Kidney (tissue), 14 donors: Measurements from ENCODE around the gene MYBBP1A. TPM values are rescaled to one million over a fixed set of nuclear protein-coding genes. Genes with fewer than 3 reads are reported as not detected.

Experiments
- DNase-seq, 5 donors: peaks; one replicate each; pipeline ENCODE4 v3.0.0-alpha.2; 2013 to 2020
- FAIRE-seq: peaks from 2 replicates; lab custom pipeline; 2012; peaks lifted over from hg19 to GRCh38; lab: Jason Lieb, UNC
- H3K27ac ChIP-seq, 2 donors: one replicate each; pipeline ENCODE4 v1.7.0; 2013; ENCODE audit warnings: low read depth in 2 of 2, low read length in 2 of 2, inconsistent platforms in 1 of 2
- H3K27me3 ChIP-seq: one replicate; pipeline ENCODE4 v1.7.1; 2013; ENCODE audit warnings: low read length, inconsistent platforms; ENCODE audit not compliant: control insufficient read depth, insufficient read depth
- H3K36me3 ChIP-seq, 3 donors: one replicate each; pipeline versions ENCODE4 v1.7.0 to v1.7.1; 2013; ENCODE audit warnings: low read length in 3 of 3, control low read depth in 1 of 3, inconsistent platforms in 1 of 3; ENCODE audit not compliant: insufficient read depth in 3 of 3, control insufficient read depth in 2 of 3
- H3K4me1 ChIP-seq, 3 donors: one replicate each; pipeline versions ENCODE4 v1.7.0 to v1.7.1; 2013; ENCODE audit warnings: low read length in 3 of 3, inconsistent platforms in 1 of 3, low read depth in 1 of 3; ENCODE audit not compliant: control insufficient read depth in 2 of 3, insufficient read depth in 2 of 3
- H3K4me3 ChIP-seq, 3 donors: one replicate each; pipeline versions ENCODE4 v1.7.0 to v1.8.1; 2013; ENCODE audit warnings: low read length in 3 of 3, control low read depth in 1 of 3, inconsistent platforms in 1 of 3
- H3K9ac ChIP-seq, 3 donors: one replicate each; pipeline versions ENCODE4 v1.7.0 to v1.7.1; 2013; ENCODE audit warnings: low read length in 3 of 3, control low read depth in 1 of 3, inconsistent platforms in 1 of 3
- H3K9me3 ChIP-seq, 3 donors: one replicate each; pipeline versions ENCODE4 v1.7.0 to v1.7.1; 2013; ENCODE audit warnings: low read length in 3 of 3, control low read depth in 1 of 3, inconsistent platforms in 1 of 3; ENCODE audit not compliant: control insufficient read depth in 2 of 3, insufficient read depth in 1 of 3
- intact Hi-C: fragments of 100-400 bp; cut with DNase I; formaldehyde crosslinking; loops from one replicate; pipeline ENCODE4 v1.11.1; 2022
- polyA plus RNA-seq: library from polyadenylated mRNA; stranded (reverse); fragments of 350-450 nt; fragmentation: Illumina TruSeq; extraction: RNeasy Lipid Tissue Mini Kit (QIAGEN cat#74804); gene quantifications from one replicate; pipeline ENCODE4 v1.2.3, GENCODE V29; 2014; ENCODE audit warnings: low read depth, low replicate concordance; ENCODE audit not compliant: insufficient read depth
- total RNA-seq: library from RNA; stranded (reverse); fragmentation: NEBNext Ultra II Directional; extraction: Animal tissue kit (Norgen Biotek cat#: 25700); gene quantifications from one replicate; pipeline ENCODE4 v1.2.1, GENCODE V29; 2021
- TF ChIP-seq, protein P1 (sequence below): IDR thresholded peaks from 3 replicates; pipeline ENCODE4 v1.5.1; 2012; ENCODE audit warnings: mild to moderate bottlenecking, moderate library complexity, borderline replicate concordance; ENCODE audit not compliant: insufficient read depth; ENCODE audit errors: extremely low read depth
- donor health status: control.
- donor health status: control.
- donor health status: control.
- donor health status: control.
- donor health status: control.
- donor health status: DM: yes; HTN: yes; CAD: no.
- donor health status: Normal renal cell carcinoma (clear cell type).

Gene MYBBP1A
- total and polyA plus RNA-seq, 2 donors from 2014 or later: 11.9 to 51.6 TPM

DNA sequence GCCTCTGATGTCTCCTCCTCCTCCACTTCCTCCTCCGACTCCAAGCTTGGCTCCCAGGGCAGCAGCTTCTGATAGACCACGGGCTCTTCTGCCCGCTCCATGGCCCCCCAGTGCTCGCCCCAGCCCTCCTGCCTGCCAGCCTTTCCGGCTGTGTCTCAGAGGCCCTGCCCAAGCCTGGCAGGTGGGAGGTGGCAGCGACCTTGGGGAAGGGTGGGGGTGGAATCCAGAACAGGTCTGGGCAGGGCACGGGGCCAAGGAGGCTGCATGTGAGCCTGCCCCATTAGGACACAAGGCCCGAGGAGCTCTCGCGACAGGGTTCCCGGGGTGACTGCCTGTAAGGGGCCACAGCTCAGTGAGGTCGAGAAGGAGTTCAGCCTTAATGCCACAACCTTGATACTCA is 5.2 kb upstream of the MYBBP1A start, which contains the start of gene GGT6:
Gene GGT6 (minus strand): TSS at position 157 of the 400 bp plus-strand sequence. CDS start 56 bp downstream, at position 101.
- intact Hi-C loops: loop anchor here (10.0 kb wide), 1 partner anchor 64 kb away; no protein-coding TSS in a partner anchor
- TF ChIP-seq, protein P1, sequence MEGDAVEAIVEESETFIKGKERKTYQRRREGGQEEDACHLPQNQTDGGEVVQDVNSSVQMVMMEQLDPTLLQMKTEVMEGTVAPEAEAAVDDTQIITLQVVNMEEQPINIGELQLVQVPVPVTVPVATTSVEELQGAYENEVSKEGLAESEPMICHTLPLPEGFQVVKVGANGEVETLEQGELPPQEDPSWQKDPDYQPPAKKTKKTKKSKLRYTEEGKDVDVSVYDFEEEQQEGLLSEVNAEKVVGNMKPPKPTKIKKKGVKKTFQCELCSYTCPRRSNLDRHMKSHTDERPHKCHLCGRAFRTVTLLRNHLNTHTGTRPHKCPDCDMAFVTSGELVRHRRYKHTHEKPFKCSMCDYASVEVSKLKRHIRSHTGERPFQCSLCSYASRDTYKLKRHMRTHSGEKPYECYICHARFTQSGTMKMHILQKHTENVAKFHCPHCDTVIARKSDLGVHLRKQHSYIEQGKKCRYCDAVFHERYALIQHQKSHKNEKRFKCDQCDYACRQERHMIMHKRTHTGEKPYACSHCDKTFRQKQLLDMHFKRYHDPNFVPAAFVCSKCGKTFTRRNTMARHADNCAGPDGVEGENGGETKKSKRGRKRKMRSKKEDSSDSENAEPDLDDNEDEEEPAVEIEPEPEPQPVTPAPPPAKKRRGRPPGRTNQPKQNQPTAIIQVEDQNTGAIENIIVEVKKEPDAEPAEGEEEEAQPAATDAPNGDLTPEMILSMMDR: no peak
- H3K9me3 ChIP-seq: no peaks in the 10 kb centered on the region
- H3K4me3 ChIP-seq: peak within 1 kb of the TSS in 2 of 3 donors; percentile 43 to 58
- H3K27ac ChIP-seq: peak within 1 kb of the TSS; percentile 78 to 86
- H3K9ac ChIP-seq: peak within 1 kb of the TSS in 2 of 3 donors; percentile 43 to 82
- no peaks in the 10 kb centered on the region for H3K27me3 ChIP-seq
- DNase-seq: peak in 2 of 5 donors; percentile 62 to 91
- no peak for FAIRE-seq
- H3K36me3 ChIP-seq: no peaks in the 10 kb centered on the region
- peaks cover 4 to 30% (median 21%) of the 10 kb centered on the region in 3 donors for H3K4me1 ChIP-seq

DNA sequence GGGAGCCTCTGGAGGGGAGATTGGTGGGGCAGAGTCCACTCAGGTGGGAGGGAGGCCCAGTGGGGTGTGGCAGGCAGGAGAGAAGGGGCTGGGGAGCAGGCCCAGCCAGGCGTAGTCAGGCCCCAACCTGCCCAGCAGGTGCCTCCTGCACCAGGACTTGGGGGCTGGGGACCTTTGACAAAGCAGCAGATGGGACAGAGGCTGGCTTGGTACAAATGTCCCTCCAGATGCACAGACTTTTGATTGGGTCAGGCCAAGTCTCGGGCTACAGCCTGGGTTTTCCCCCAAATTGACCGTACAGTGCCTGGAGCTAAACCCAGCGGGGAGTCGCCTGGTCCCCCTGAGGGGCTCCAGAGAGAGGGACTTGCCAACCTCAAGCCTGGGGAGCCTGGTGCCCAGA is 4.8 kb upstream of the MYBBP1A start:
- TF ChIP-seq, protein P1: no peak
- peak in 2 of 5 donors; percentile 53 to 60 for DNase-seq
- H3K27me3 ChIP-seq: no peaks in the 10 kb centered on the region
- no peaks in the 10 kb centered on the region for H3K9me3 ChIP-seq
- no peak for FAIRE-seq
- no peaks in the 10 kb centered on the region for H3K36me3 ChIP-seq
- peak overlapping the region; percentile 78 to 86 for H3K27ac ChIP-seq
- H3K4me1 ChIP-seq: peaks cover 4 to 31% (median 21%) of the 10 kb centered on the region in 3 donors
- H3K9ac ChIP-seq: peak overlapping the region in 2 of 3 donors; percentile 43 to 82
- H3K4me3 ChIP-seq: peak overlapping the region in 2 of 3 donors; percentile 43 to 58
- intact Hi-C loops: loop anchor here (10.0 kb wide), 1 partner anchor 65 kb away; no protein-coding TSS in a partner anchor

DNA sequence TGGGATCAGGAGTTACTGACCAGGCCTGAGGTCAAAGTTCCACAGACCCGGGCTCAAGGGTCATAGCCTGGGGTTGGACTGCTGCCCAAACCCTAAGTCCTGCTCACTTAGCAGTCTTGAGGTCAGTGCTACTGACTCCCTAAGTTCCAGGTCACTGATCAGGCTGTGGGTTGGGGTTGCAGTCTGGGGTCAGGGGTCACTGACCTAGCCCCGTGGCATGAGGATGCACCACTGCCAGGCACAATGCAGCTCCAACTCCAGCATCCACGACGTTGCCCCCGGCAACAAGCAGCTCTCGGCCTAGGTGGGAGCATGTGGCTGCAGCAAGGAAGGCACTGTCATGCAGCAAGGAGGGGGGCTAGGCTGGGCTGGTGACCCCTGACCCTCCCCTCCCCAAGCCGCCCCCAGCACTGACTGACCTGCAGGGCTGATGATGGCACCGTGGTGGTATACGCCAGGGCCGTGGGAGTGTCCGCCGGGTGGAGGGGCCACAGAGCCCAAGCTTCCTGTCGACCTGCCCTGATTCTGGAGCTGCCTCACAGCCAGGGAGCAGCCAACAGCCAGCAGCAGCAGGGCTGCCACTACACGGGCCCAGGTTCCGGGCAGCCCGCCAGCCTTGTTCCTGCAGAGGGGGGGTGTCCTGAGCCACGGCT is 4.1 kb upstream of the MYBBP1A start:
- peak in 2 of 5 donors; percentile 69 to 70 for DNase-seq
- Histone ChIP-seq H3K9me3 (no peaks in the 10 kb centered on the region), H3K4me1 (peaks cover 4 to 31% (median 26%) of the 10 kb centered on the region in 3 donors), H3K36me3 (no peaks in the 10 kb centered on the region), H3K4me3 (peak overlapping the region in 1 of 3 donors; percentile 58), H3K27me3 (no peaks in the 10 kb centered on the region), H3K27ac (peak overlapping the region; percentile 78 to 86), H3K9ac (peak overlapping the region in 1 of 3 donors; percentile 82)
- TF ChIP-seq, protein P1: no peak
- no peak for FAIRE-seq
- intact Hi-C loops: no loop called here
